K562 (cell line): ENCODE results near the gene TTC16. TPM values are rescaled to one million over a fixed set of nuclear protein-coding genes. Genes with fewer than 3 reads are reported as not detected.

Source experiments
- ATAC-seq: fragments of 200-7000 bp; cut with Tn5 transposase; 3 replicates; pipeline ENCODE4 v1.9.1; 2020; ENCODE audit warnings: moderate library complexity
- BruUV-seq: library from RNA; stranded (reverse); fragments of 400-500 nt; replicated peaks from 2 replicates; lab custom pipeline; 2021; lab: Mats Ljungman, UMichigan
- CTCF ChIA-PET: fragments of 300-600 bp; formaldehyde crosslinking; extraction: SDS; loops from one replicate; lab custom pipeline; 2021; ENCODE audit warnings: low intra/inter-chr PET ratio; lab: Yijun Ruan, JAX
- POLR2A ChIA-PET: fragments of 300-600, 350-650 bp; sonication (Branson Sonifier 250); formaldehyde crosslinking; extraction: SDS; loops from one replicate; lab custom pipeline; 2021; ENCODE audit warnings: antibody characterized with exemption, inconsistent platforms; lab: Yijun Ruan, JAX
- DNase-seq, 4 experiments: peaks; one replicate each; pipeline versions ENCODE4 v3.0.0 to v3.0.0-alpha.2; 2011 to 2018; ENCODE audit warnings: low spot score in 3 of 4, mixed read lengths in 3 of 4; ENCODE audit errors: extremely low read depth in 1 of 4
- FAIRE-seq: peaks from 2 replicates; lab custom pipeline; 2011; peaks lifted over from hg19 to GRCh38; lab: Jason Lieb, UNC
- H2AFZ ChIP-seq: 2 replicates; pipeline ENCODE4 v1.6.0; 2011; ENCODE audit warnings: low read depth, low read length, control low read depth, inconsistent platforms
- H3K27ac ChIP-seq: fragments of 200-600 bp; 3 replicates; pipeline ENCODE4 v1.8.0; 2011; ENCODE audit warnings: low read depth, mild to moderate bottlenecking, control low read depth, inconsistent platforms, low read length, moderate library complexity, mixed read lengths; ENCODE audit errors: extremely low read depth
- H3K27me3 ChIP-seq, 2 experiments: fragments of 300-600 bp in 1 of 2; 2 replicates in 1 of 2; 3 replicates in 1 of 2; pipeline versions ENCODE4 v1.6.0 to v1.8.0; 2011; ENCODE audit warnings: inconsistent platforms in 2 of 2, low read length in 2 of 2, mild to moderate bottlenecking in 1 of 2, mixed read lengths in 1 of 2, moderate library complexity in 1 of 2; ENCODE audit not compliant: control insufficient read depth in 2 of 2, insufficient read depth in 2 of 2
- H3K36me3 ChIP-seq: fragments of 300-600 bp; 3 replicates; pipeline ENCODE4 v1.8.0; 2011; ENCODE audit warnings: mild to moderate bottlenecking, low read length, inconsistent platforms; ENCODE audit not compliant: control insufficient read depth, insufficient read depth
- H3K4me1 ChIP-seq, 2 experiments: fragments of 200-600 bp in 1 of 2; replicated peaks in 1 of 2; 2 replicates in 1 of 2; 3 replicates in 1 of 2; pipeline versions ENCODE4 v1.5.1 to v1.8.0; 2011; ENCODE audit warnings: inconsistent platforms in 2 of 2, low read length in 2 of 2, mild to moderate bottlenecking in 1 of 2, mixed read lengths in 1 of 2, moderate library complexity in 1 of 2; ENCODE audit not compliant: control insufficient read depth in 2 of 2, insufficient read depth in 2 of 2
- H3K4me2 ChIP-seq: 2 replicates; pipeline ENCODE4 v1.6.1; 2011; ENCODE audit warnings: low read length, control low read depth, inconsistent platforms, mixed read lengths; ENCODE audit not compliant: insufficient read depth
- H3K4me3 ChIP-seq: fragments of 200-600 bp; sonication (generic), shearing (Covaris generic); 2 replicates; pipeline ENCODE4 v1.5.1; 2016; ENCODE audit warnings: control low read depth, inconsistent platforms
- H3K79me2 ChIP-seq: fragments of 200-600 bp; 3 replicates; pipeline ENCODE4 v1.8.0; 2011; ENCODE audit warnings: low read length, inconsistent platforms; ENCODE audit not compliant: control insufficient read depth, insufficient read depth
- H3K9ac ChIP-seq, 2 experiments: 2 replicates each; pipeline versions ENCODE4 v1.6.0 to v1.6.1; 2011; ENCODE audit warnings: low read depth in 2 of 2, low read length in 2 of 2, control low read depth in 1 of 2, inconsistent platforms in 1 of 2, mild to moderate bottlenecking in 1 of 2, mixed read lengths in 1 of 2; ENCODE audit not compliant: insufficient read depth in 1 of 2
- H3K9me1 ChIP-seq: one replicate; pipeline ENCODE4 v1.6.0; 2011; ENCODE audit warnings: inconsistent platforms, mild to moderate bottlenecking, low read length, moderate library complexity; ENCODE audit not compliant: control insufficient read depth, insufficient read depth
- H3K9me3 ChIP-seq: replicated peaks from 2 replicates; pipeline ENCODE4 v1.5.1; 2011; ENCODE audit warnings: low read depth, low read length, inconsistent platforms; ENCODE audit not compliant: control insufficient read depth, insufficient read depth
- H4K20me1 ChIP-seq: replicated peaks from 2 replicates; pipeline ENCODE4 v1.6.1; 2011; ENCODE audit warnings: low read length, inconsistent platforms, mixed read lengths; ENCODE audit not compliant: control insufficient read depth, insufficient read depth
- HES1 ChIP-seq: fragments of 450-650 bp; IDR thresholded peaks from 2 replicates; pipeline ENCODE4 v1.6.1; 2016; ENCODE audit warnings: low read depth, mild to moderate bottlenecking, moderate library complexity
- LCOR ChIP-seq: sonication (generic); formaldehyde crosslinking; IDR thresholded peaks from 2 replicates; pipeline ENCODE4 v1.8.0; 2022; ENCODE audit warnings: mild to moderate bottlenecking, missing genetic modification reagents
- POU5F1 ChIP-seq: fragments of 150-350 bp; IDR thresholded peaks from 2 replicates; pipeline ENCODE4 v1.6.1; 2014; ENCODE audit warnings: borderline replicate concordance, low read length, low read depth, mild to moderate bottlenecking; ENCODE audit not compliant: partially characterized antibody
- RBFOX2 ChIP-seq: fragments of 200-400 bp; formaldehyde crosslinking; IDR thresholded peaks from 2 replicates; pipeline ENCODE4 v1.6.1; 2017; ENCODE audit warnings: low read depth, mild to moderate bottlenecking, low read length, moderate library complexity
- SMAD4 ChIP-seq: fragments of 250-450 bp; sonication (Bioruptor Pico); conservative IDR thresholded peaks from 2 replicates; pipeline ENCODE4 v1.8.0; 2021; ENCODE audit warnings: inconsistent platforms, mild to moderate bottlenecking, moderate library complexity
- ZNF780A ChIP-seq: fragments of 250-450 bp; sonication (Bioruptor Pico); IDR thresholded peaks from 2 replicates; pipeline ENCODE4 v1.5.0; 2021; ENCODE audit warnings: mild to moderate bottlenecking
- WGBS: fragments of 100-300 bp; shearing (Covaris generic); methylation state at CpG from one replicate; pipeline ENCODE4 v1.1.6; 2016; ENCODE audit warnings: low coverage, mixed read lengths; ENCODE audit not compliant: insufficient coverage; ENCODE audit errors: missing lambda C conversion rate; 5-methylcytosine and 5-hydroxymethylcytosine counted together
- in situ Hi-C: fragments of 300-500 bp; cut with MboI; formaldehyde crosslinking; loops from 4 replicates; pipeline ENCODE4 v1.15.0; 2018; ENCODE audit warnings: inconsistent platforms, mixed read lengths
- intact Hi-C: fragments of 100-400 bp; cut with micrococcal nuclease; formaldehyde crosslinking; loops from 2 replicates; pipeline ENCODE4 v1.14.2; 2022
- polyA plus RNA-seq, 8 experiments: library from polyadenylated mRNA; depleted of rRNA in 4 of 8; stranded (reverse) in 5 of 8; unstranded in 3 of 8; fragments of >200 nt; fragmentation: Nextera tagmentation in 2 of 8; fragmentation: Illumina TruSeq in 1 of 8; extraction: Ambion mirVana in 2 of 8; extraction: Trizol in 1 of 8; gene quantifications; 2 replicates each; pipeline versions ENCODE4 v1.2.1 to v1.2.3, GENCODE V29; 2011 to 2014; ENCODE audit warnings: inconsistent platforms in 1 of 8, missing spikeins in 1 of 8
- total RNA-seq, 7 experiments: library from RNA; depleted of rRNA in 6 of 7; stranded (reverse); fragments of >200 nt in 6 of 7; fragmentation: Illumina TruSeq in 2 of 7; extraction: Trizol in 2 of 7; gene quantifications; 2 replicates each; pipeline versions ENCODE4 v1.2.1 to v1.2.3, GENCODE V29; 2011 to 2021; ENCODE audit warnings: low replicate concordance in 1 of 7
- TF ChIP-seq, protein P1 (sequence below): sonication (generic); formaldehyde crosslinking; IDR thresholded peaks from 2 replicates; pipeline ENCODE4 v1.8.0; 2023; ENCODE audit warnings: missing genetic modification reagents, mild to moderate bottlenecking, borderline replicate concordance

TTC16 gene
- total and polyA plus RNA-seq, 9 of the 15 experiments (the other 6 are each of a cell fraction or from before 2014, with no cell fraction given), result 0.11 TPM; not detected in 8

GRCh38 chr9:127730799-127731410 is 15.0 kb downstream of the TTC16 start:
- H2AFZ ChIP-seq, result no peak overlapping the region
- no peak overlapping the region for H3K9ac ChIP-seq
- no peak overlapping the region for H3K27ac ChIP-seq
- BruUV-seq, result no TSS peak
- no peaks in the 10 kb centered on the region; the same call in 1 of the 2 replicates for H4K20me1 ChIP-seq
- H3K27me3 ChIP-seq, result no peaks in the 10 kb centered on the region
- intact Hi-C loops, result loop anchor here (10.0 kb wide), 1 partner anchor 304 kb away; no protein-coding TSS in a partner anchor
- 67% methylated on average over 8 of the region's 9 CpGs for WGBS
- no peak overlapping the region for H3K4me2 ChIP-seq
- H3K4me3 ChIP-seq, result no peak overlapping the region
- H3K4me1 ChIP-seq, result peaks cover 7 to 42% of the 10 kb centered on the region in 2 experiments; a peak in 4 of 5 replicates
- peaks cover 4% of the 10 kb centered on the region; the same call in 2 of the 3 replicates for H3K79me2 ChIP-seq
- ChIA-PET POLR2A (interaction anchor here (0.5 to 0.6 kb wide), 5 partner anchors 27 to 201 kb away, joined by 3 read pairs; no protein-coding TSS in a partner anchor), CTCF (no interaction called here)
- no peaks in the 10 kb centered on the region for H3K9me1 ChIP-seq
- DNase-seq, result no peak
- no peak for ATAC-seq
- TF ChIP-seq SMAD4 (CRISPR knock-in tag), result no peak
- no peaks in the 10 kb centered on the region for H3K36me3 ChIP-seq
- no peaks in the 10 kb centered on the region for H3K9me3 ChIP-seq
- no peak for FAIRE-seq
- in situ Hi-C loops, result loop anchor here (10.0 kb wide), 1 partner anchor 136 kb away; no protein-coding TSS in a partner anchor

GRCh38 chr9:127731938-127732337 is 16.1 kb downstream of the TTC16 start:
- H3K4me3 ChIP-seq, result no peak overlapping the region
- H3K27ac ChIP-seq, result no peak overlapping the region
- no peaks in the 10 kb centered on the region for H3K9me3 ChIP-seq
- peaks cover 7 to 39% of the 10 kb centered on the region in 2 experiments; a peak in 4 of 5 replicates for H3K4me1 ChIP-seq
- CTCF ChIA-PET, result no interaction called here
- intact Hi-C loops, result loop anchor here (10.0 kb wide), 1 partner anchor 303 kb away; no protein-coding TSS in a partner anchor
- 76% methylated on average over 12 of the region's 16 CpGs for WGBS
- H3K27me3 ChIP-seq, result no peaks in the 10 kb centered on the region
- H3K79me2 ChIP-seq, result peaks cover 4% of the 10 kb centered on the region; the same call in 2 of the 3 replicates
- FAIRE-seq, result no peak
- H3K4me2 ChIP-seq, result no peak overlapping the region
- no peaks in the 10 kb centered on the region for H3K36me3 ChIP-seq
- in situ Hi-C loops, result loop anchor here (10.0 kb wide), 1 partner anchor 137 kb away; no protein-coding TSS in a partner anchor
- peak overlapping the region in 1 of 2 experiments; percentile 31; a peak in 1 of 4 replicates for H3K9ac ChIP-seq
- H3K9me1 ChIP-seq, result no peaks in the 10 kb centered on the region
- no TSS peak for BruUV-seq
- no peak overlapping the region for H2AFZ ChIP-seq
- POLR2A ChIA-PET, result interaction anchor here (0.5 to 0.9 kb wide), 3 partner anchors 50 to 1712 kb away, joined by 3 to 4 read pairs (median 3); no protein-coding TSS in a partner anchor
- H4K20me1 ChIP-seq, result no peaks in the 10 kb centered on the region; the same call in 1 of the 2 replicates
- no peak for DNase-seq
- ATAC-seq, result no peak
- no peak for TF ChIP-seq HES1
- TF ChIP-seq RBFOX2, result 0 out of 2 replicates have a peak, but pooled peaks have one; percentile 23
- TF ChIP-seq, protein P1, sequence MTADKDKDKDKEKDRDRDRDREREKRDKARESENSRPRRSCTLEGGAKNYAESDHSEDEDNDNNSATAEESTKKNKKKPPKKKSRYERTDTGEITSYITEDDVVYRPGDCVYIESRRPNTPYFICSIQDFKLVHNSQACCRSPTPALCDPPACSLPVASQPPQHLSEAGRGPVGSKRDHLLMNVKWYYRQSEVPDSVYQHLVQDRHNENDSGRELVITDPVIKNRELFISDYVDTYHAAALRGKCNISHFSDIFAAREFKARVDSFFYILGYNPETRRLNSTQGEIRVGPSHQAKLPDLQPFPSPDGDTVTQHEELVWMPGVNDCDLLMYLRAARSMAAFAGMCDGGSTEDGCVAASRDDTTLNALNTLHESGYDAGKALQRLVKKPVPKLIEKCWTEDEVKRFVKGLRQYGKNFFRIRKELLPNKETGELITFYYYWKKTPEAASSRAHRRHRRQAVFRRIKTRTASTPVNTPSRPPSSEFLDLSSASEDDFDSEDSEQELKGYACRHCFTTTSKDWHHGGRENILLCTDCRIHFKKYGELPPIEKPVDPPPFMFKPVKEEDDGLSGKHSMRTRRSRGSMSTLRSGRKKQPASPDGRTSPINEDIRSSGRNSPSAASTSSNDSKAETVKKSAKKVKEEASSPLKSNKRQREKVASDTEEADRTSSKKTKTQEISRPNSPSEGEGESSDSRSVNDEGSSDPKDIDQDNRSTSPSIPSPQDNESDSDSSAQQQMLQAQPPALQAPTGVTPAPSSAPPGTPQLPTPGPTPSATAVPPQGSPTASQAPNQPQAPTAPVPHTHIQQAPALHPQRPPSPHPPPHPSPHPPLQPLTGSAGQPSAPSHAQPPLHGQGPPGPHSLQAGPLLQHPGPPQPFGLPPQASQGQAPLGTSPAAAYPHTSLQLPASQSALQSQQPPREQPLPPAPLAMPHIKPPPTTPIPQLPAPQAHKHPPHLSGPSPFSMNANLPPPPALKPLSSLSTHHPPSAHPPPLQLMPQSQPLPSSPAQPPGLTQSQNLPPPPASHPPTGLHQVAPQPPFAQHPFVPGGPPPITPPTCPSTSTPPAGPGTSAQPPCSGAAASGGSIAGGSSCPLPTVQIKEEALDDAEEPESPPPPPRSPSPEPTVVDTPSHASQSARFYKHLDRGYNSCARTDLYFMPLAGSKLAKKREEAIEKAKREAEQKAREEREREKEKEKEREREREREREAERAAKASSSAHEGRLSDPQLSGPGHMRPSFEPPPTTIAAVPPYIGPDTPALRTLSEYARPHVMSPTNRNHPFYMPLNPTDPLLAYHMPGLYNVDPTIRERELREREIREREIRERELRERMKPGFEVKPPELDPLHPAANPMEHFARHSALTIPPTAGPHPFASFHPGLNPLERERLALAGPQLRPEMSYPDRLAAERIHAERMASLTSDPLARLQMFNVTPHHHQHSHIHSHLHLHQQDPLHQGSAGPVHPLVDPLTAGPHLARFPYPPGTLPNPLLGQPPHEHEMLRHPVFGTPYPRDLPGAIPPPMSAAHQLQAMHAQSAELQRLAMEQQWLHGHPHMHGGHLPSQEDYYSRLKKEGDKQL, result no peak
- TF ChIP-seq ZNF780A, result no peak
- no peak for TF ChIP-seq LCOR (CRISPR knock-in tag)
- no peak for TF ChIP-seq POU5F1
